ENCODE results near the gene PPP2R1B.
"Not testable (repeated sequence)": the region's sequence is repeated elsewhere in the genome, so short reads cannot be mapped to it uniquely, and the experiment has no call there.

Gene PPP2R1B

GRCh38 chr11:111784311-111784710, 18.1 kb upstream of the PPP2R1B start:
- DNase-seq (ENCODE audit: low read depth in 2 of 2, low spot score in 1 of 2): not testable (repeated sequence)

GRCh38 chr11:111782109-111782741, 16.0 kb upstream of the PPP2R1B start:
- DNase-seq (ENCODE audit: low read depth in 2 of 2, low spot score in 1 of 2): no peak

GRCh38 chr11:111779118-111779517, 12.9 kb upstream of the PPP2R1B start:
- no peak for DNase-seq (ENCODE audit: low read depth in 2 of 2, low spot score in 1 of 2)

DNA sequence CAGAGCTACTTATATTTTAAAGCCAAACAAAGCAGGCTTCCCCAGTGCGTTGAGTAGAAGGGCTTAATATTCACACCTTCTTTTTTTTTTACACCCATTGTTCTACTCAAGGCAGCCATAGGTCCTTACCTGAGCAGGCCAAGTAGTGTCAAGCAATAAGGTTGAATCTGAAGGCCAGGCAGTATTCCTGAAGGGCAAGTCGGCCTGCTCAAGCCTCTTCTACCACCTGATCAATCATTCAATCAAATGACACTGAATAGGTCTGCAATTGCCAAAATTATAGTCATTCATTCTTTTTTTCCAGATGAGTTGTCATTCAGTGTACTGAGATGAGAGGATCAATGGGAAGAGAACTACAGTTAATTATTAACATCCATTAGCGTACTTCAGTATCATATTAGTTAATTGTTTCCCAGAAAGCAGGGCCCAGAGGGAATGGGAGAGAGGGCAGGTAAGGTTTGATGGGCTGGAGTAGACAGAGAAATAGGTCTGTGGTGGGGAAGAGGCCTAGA, 11.9 kb upstream of the PPP2R1B start:
- DNase-seq (ENCODE audit: low read depth in 2 of 2, low spot score in 1 of 2): no peak

- DNase-seq (ENCODE audit: low read depth in 2 of 2, low spot score in 1 of 2): no peak
Measured at GRCh38 chr11:111777094-111778046, 11.2 kb upstream of the PPP2R1B start.

DNA sequence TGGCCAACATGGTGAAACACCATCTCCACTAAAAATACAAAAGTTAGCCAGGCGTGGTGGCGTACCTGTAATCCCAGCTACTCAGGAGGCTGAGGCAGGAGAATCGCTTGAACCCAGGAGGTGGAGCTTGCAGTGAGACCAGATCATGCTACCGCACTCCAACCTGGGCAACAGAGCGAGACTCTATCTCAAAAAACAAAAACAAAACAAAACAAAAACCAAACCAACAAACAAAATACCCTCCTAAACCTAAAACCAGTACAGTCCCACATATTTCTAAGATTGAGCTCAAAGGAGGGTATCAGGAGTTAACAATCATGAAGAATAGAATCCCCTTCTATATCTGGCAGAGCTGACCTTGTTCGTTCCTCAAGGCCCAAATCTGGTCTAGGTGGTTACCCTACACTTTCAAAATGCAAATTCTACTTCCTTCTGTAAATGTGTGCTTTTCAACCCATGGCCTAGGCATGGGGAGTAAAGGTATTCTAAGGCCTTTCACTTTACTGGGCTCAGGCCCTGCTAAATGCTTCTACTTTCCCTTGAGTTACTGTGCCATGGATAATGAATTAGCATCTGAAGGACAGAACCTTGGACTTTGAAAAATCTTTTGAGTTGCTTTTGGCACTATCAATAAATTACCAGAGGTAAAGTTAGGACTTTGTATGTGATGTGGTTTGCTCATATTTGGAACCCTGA, 10.4 kb upstream of the PPP2R1B start:
- DNase-seq (ENCODE audit: low read depth in 2 of 2, low spot score in 1 of 2): no peak

DNA sequence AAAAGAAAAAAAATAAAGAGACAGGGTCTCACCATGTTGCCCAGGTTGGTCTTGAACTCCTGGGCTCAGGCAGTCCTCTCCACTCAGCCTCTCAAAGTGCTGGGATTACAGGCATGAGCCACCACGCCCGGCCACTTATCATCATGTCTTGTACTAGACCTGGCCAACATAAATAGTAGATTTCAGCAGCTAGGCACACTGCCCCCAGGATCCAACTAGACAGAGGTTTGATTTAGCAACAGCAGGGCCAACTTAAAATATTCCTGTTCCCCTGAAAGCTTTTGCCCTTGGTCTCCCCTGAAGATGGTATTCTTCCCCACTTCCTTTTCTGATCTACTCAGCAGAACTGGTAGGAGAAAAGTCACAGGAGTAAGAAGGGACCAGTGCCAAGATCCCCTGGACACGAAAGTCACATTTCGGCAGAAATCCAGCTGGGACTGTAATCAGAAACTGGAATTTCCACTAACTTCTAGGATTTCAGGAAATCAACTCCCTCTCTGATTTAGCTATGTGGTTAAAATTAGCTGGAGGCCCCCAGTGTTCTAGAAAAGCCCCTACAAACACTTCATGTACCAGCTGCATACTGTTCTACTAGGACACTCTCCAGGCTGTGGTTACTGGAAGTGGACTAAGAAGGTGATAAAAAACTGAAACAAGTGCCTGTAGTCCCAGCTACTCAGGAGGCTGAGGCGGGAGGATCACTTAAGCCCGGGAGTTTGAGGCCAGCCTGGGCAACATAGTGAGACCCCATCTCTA, 8.9 kb upstream of the PPP2R1B start:
- DNase-seq (ENCODE audit: low read depth in 2 of 2, low spot score in 1 of 2): no peak

DNA sequence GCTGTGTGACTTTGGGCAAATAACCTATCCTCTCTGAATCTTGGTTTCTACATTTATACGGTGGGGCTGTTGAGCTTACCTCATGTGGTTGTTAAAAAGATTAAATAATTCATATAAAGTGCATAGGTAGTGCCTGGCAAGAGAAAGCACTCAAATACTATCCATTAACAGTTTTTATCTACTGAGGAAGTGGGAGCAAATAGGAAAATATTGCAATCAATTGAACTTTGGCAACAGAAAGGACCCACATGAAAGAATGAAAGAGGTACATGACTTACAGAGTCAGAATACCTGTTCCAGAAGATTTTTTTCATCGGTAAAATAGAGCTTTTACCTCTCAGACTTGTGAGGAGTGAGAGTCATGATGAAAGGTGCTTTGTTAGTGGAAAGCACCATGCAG, 6.3 kb upstream of the PPP2R1B start:
- no peak for DNase-seq (ENCODE audit: low read depth in 2 of 2, low spot score in 1 of 2)

DNA sequence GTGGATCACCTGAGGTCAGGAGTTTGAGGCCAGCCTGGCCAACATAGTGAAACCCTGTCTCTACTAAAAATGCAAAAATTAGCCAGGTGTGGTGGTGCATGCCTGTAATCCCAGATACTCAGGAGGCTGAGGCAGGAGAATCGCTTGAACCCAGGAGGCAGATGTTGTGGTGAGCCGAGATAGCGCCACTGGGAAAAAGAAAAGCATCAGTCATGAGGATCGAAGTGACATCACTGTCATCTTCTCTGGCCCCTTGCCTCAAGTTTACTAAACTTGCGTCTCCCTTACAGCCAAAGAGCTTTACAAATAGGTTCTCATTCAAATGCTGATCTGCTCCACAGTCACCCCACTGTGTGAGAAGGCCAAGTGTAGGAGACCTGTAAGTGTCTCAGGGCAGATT, 5.0 kb upstream of the PPP2R1B start:
- DNase-seq (ENCODE audit: low read depth in 2 of 2, low spot score in 1 of 2): not testable (repeated sequence)

GRCh38 chr11:111770581-111771134, 4.5 kb upstream of the PPP2R1B start:
- no peak for DNase-seq (ENCODE audit: low read depth in 2 of 2, low spot score in 1 of 2)

DNA sequence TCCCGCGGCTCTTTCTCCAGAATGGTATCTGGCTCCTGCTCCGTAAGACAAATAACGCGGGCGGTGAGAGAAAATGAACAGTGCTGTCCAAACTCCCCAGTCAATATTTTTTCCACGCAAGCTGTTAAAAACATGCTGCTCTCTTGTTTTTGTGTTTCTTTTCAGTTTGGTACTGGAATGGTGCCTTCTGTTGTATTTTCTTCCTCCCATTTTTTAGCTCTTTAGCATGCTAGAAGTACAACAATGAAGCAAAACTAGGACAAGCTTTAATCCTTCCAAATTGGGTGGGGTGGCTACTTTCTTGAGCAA, 599 bp upstream of the PPP2R1B start:
- no peak for DNase-seq (ENCODE audit: low read depth in 2 of 2, low spot score in 1 of 2)

DNA sequence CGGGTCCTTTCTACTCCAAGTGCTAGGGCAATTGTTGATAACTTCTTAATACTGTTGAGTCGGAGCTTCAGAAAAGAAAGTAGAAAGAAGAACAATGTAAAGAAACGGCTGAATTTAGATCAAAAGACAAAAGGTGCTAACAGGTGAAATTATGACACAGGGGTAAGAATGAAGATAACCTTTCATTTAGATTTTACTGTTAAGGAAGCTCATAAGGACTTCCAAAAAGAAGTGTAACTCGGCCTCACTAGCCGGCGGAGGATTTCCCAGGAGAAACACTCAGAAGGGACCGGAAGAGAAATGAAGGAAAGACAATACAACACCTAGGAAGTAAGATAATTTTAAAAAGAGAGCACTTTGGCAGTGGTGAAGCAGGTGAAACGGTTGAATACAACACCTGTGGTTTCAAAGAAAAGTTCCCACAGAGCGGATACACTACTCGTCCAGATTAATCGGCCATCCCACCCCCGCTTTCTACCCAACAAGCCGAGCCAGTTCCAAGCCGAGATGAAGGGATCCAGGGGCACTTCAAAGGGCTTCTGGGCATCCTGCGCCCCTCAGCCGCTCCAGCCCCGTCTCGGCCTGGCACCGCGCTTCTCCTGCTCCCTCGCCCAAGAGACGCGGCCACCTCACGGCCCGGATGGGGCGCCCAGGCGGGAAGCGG, 737 bp downstream of the PPP2R1B start:
- DNase-seq (ENCODE audit: low read depth in 2 of 2, low spot score in 1 of 2): peak in 1 of 2 donors; percentile 1

DNA sequence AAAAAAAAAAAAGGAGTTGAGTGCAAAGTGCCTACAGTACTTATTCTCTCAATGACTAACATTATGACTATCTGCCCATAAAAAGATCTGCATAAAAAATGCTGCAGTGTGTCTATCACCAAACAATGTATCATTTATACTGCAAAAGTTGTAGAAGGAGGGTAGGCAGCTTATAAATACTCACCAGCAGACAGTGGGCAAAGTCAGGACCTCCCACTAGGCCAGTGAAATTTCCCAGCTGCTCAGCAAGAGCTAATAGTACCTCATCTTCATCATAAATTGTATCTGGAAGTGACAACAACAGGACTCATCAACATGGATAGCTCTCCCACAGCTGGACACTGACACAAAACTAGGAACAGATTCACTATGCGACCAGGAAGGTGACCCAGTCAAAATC, 1.6 kb downstream of the PPP2R1B start:
- DNase-seq (ENCODE audit: low read depth in 2 of 2, low spot score in 1 of 2): no peak

DNA sequence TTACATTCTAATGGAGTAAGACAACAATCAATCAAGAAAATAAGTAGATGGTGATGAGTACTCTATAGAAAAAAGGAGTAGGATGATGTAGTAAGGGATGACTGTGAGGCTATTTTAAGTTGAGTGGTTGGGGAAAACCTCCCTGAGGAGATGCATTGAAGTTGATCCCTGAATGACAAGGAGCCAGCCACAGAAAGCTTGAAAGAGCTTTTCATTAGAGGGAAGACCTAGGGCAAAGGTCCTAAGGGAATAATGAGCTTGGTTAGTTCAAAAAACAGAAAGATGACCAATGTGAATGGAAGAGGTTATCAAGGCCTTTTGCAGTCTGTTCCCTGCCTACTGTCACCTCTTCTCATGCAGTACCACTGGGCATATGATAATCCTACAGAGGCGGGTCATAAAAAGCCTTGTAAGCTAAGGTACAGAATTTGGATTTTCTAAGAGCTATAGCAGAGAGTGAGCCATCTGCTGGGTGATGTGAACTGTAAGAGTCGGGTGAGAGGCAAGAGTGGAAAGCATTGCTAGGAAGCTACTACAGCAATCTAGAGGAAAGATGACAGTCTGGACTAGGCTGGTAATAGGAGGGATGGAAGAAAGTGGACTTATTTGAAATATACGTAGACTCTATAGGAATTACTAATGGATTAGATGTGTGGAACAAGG, 3.1 kb downstream of the PPP2R1B start:
- no peak for DNase-seq (ENCODE audit: low read depth in 2 of 2, low spot score in 1 of 2)

DNA sequence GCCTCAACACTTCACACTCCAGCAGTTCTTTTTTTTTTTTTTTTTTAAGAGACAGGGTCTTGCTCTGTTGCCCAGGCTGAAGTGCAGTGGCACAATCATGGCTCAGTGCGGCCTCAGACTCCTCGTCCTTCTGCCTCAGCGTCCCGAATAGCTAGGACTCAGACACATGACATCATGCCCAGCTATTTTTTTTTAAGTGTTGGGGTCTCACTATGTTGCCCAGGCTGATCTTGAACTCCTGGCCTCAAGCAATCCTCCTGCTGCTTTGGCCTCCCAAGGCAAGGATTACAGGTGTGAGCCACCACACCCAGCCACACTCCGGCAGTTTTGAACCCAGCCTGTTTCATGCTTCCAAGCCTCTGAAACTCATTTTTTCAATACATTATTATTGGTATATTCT, 3.7 kb downstream of the PPP2R1B start:
- no peak for DNase-seq (ENCODE audit: low read depth in 2 of 2, low spot score in 1 of 2)

GRCh38 chr11:111761036-111761435, 5.2 kb downstream of the PPP2R1B start:
- DNase-seq (ENCODE audit: low read depth in 2 of 2, low spot score in 1 of 2): no peak

GRCh38 chr11:111759778-111760407, 6.3 kb downstream of the PPP2R1B start:
- DNase-seq (ENCODE audit: low read depth in 2 of 2, low spot score in 1 of 2): no peak

DNA sequence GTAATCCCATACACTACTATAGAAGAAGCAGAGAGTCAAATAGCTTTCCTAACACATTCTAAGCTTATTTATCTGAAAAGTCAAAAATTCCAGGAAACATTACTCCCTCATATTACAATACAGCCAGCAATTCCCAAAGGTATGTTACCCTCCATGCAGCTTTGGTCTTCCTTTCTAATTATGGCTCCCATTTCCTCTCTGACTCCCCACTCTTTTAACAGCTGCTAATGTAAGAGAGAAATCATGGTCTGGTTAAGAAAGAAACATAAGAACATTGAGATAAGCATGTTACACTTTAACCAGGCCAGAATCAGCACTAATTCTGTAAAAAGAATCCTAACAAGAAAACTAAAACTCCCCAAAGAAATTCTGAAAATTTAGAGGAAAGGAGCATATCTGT, 6.8 kb downstream of the PPP2R1B start:
- no peak for DNase-seq (ENCODE audit: low read depth in 2 of 2, low spot score in 1 of 2)

DNA sequence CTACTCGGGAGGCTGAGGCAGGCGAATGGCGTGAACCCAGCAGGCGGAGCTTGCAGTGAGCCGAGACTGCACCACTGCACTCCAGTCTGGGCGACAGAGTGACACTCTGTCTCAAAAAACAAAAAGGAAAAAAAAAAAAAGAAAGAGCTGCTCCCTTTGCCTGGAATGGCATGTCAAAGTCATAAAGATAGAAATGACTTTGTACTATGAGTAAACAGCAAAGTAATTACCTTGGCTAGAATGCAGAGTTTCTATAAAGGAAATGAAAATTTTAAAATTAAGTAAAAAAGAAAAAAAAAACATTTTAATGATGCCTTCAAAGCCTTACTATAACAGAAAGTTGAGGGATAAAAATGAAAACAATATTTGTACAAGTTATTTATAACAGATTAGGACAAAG, 10.1 kb downstream of the PPP2R1B start:
- no peak for DNase-seq (ENCODE audit: low read depth in 2 of 2, low spot score in 1 of 2)

All from stimulated activated CD8-positive, alpha-beta memory T cell treated with anti-CD3 and anti-CD28 coated beads, Interleukin-4, amount 100 ng/mL, for 1 hour (primary cell).